ENCODE data around the gene HHIPL2.

Gene HHIPL2

DNA sequence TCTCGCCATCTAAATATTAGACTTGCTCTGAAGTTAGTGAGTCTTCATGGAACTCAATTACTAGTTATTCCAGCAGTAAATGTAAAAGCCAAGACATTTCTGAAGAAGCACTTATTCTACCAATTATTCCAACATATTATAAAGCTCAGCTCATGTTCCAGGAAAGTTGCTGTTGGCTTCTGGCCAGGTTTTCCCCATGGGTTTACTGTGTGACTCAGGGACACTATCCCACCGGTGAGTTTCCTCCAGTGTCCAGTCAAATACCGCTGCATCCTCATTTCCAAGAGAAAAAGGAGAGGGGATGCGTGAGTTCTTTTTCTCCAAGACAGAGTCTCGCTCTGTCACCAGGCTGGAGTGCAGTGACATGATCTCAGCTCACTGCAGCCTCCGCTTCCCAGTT is 9.2 kb upstream of the HHIPL2 start:
- Mint-ChIP-seq H3K4me3 (no peak overlapping the region), H3K9me3 (no peaks in the 10 kb centered on the region), H3K27me3 (no peaks in the 10 kb centered on the region), H3K36me3 (ENCODE audit: insufficient read depth) (peaks cover 26% of the 10 kb centered on the region), H3K4me1 (ENCODE audit: low read depth in 2 of 2) (no peaks in the 10 kb centered on the region), H3K27ac (peak overlapping the region; percentile 10 to 46)
- ATAC-seq (replicated peaks), result no peak
- no peak for DNase-seq

DNA sequence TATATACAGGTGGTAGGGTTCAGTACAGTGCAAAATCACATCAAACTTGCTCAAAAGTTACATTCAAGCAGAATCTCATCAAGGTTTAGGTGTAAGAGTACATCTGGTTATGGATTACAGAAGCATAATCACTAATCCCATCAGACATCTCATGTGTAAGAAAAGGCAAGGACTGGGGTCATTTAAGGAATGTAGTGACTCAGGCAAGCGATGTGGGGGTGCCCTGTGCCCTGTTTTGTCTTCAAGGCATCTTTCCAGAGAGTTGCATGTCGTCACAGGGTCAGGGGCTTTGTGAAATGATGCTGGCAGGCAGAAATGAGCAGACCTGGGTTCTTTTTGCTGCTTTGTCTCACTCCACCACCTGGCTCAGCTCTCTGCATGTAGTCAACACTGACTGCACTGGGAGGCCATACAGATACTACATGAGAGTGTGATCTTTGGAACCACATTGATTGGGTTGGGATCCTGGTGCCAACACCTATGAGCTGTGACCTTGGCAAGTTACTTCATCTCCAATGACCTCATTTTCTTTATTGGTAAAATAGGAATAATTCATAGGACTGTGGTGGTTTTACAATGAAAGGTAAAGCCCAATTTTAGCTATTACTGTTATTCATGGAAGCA is 8.2 kb upstream of the HHIPL2 start:
- Mint-ChIP-seq H3K36me3 (ENCODE audit: insufficient read depth) (peaks cover 22% of the 10 kb centered on the region), H3K4me1 (ENCODE audit: low read depth in 2 of 2) (no peaks in the 10 kb centered on the region), H3K9me3 (no peaks in the 10 kb centered on the region), H3K27me3 (no peaks in the 10 kb centered on the region), H3K4me3 (no peak overlapping the region), H3K27ac (peak overlapping the region in 1 of 2 donors; percentile 10)
- DNase-seq (no peak), ATAC-seq (replicated peaks) (no peak)

DNA sequence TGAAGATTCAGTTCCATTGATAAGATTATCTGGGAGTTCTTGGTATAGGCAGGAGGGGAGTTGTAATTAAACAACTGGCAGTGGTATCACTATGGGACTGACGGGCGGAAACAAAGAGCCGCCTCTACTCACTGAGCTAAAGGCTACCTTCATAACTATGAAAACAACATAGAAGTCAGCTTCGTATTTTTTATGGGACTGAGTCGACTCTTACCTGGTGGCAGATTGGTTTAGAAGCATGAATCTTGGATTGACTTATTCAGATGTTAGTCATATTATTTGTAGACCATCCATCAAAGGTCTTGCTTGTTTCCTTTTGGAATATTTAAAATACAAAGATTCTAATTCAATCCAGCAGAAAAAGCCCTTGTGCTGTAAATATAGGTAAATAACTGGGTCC is 6.3 kb upstream of the HHIPL2 start:
- Mint-ChIP-seq H3K4me3 (no peak overlapping the region), H3K27ac (no peak overlapping the region), H3K9me3 (no peaks in the 10 kb centered on the region), H3K27me3 (no peaks in the 10 kb centered on the region), H3K4me1 (ENCODE audit: low read depth in 2 of 2) (no peaks in the 10 kb centered on the region), H3K36me3 (ENCODE audit: insufficient read depth) (peaks cover 11% of the 10 kb centered on the region)
- no peak for ATAC-seq (replicated peaks)
- DNase-seq, result no peak

GRCh38 chr1:222552882-222553281 is 5.0 kb upstream of the HHIPL2 start:
- Mint-ChIP-seq H3K27ac (no peak overlapping the region), H3K4me1 (ENCODE audit: low read depth in 2 of 2) (no peaks in the 10 kb centered on the region), H3K36me3 (ENCODE audit: insufficient read depth) (peaks cover 9% of the 10 kb centered on the region), H3K27me3 (peaks cover 0 to 3% of the 10 kb centered on the region in 2 donors), H3K9me3 (no peaks in the 10 kb centered on the region), H3K4me3 (no peak overlapping the region)
- ATAC-seq (replicated peaks), result no peak
- no peak for DNase-seq

DNA sequence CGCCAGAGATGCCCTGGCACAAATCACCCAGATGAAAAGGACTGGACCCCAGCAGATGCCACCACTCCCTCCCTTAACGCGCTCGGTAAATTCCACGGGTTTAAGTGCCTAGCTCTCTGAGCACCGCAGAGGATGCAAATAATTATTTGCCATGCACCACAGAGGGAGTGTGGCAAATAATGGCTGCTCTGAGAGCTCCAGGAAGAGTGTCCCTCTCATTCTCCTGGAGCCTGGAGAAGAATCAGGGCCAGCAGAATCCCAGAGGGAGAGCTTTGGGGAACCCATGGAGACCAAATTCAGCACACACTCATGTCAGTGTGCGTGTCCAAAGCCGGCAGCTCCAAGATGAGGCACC is 667 bp downstream of the HHIPL2 start:
- DNase-seq (no peak), ATAC-seq (replicated peaks) (no peak)
- Mint-ChIP-seq H3K27me3 (peaks cover 25 to 56% of the 10 kb centered on the region in 2 donors), H3K4me3 (no peak overlapping the region), H3K36me3 (ENCODE audit: insufficient read depth) (no peaks in the 10 kb centered on the region), H3K9me3 (no peaks in the 10 kb centered on the region), H3K4me1 (ENCODE audit: low read depth in 2 of 2) (no peaks in the 10 kb centered on the region), H3K27ac (no peak overlapping the region)

GRCh38 chr1:222546548-222547259 is 1.2 kb downstream of the HHIPL2 start:
- Mint-ChIP-seq H3K27me3 (peaks cover 25 to 56% of the 10 kb centered on the region in 2 donors), H3K36me3 (ENCODE audit: insufficient read depth) (no peaks in the 10 kb centered on the region), H3K4me1 (ENCODE audit: low read depth in 2 of 2) (no peaks in the 10 kb centered on the region), H3K4me3 (no peak overlapping the region), H3K9me3 (no peaks in the 10 kb centered on the region), H3K27ac (no peak overlapping the region)
- ATAC-seq (replicated peaks) (no peak), DNase-seq (no peak)

- DNase-seq, result no peak
- Mint-ChIP-seq H3K27me3 (peaks cover 25 to 56% of the 10 kb centered on the region in 2 donors), H3K4me3 (no peak overlapping the region), H3K9me3 (no peaks in the 10 kb centered on the region), H3K27ac (no peak overlapping the region), H3K4me1 (ENCODE audit: low read depth in 2 of 2) (no peaks in the 10 kb centered on the region), H3K36me3 (ENCODE audit: insufficient read depth) (no peaks in the 10 kb centered on the region)
- ATAC-seq (replicated peaks), result no peak
Measured at GRCh38 chr1:222546091-222546490, 1.8 kb downstream of the HHIPL2 start.

DNA sequence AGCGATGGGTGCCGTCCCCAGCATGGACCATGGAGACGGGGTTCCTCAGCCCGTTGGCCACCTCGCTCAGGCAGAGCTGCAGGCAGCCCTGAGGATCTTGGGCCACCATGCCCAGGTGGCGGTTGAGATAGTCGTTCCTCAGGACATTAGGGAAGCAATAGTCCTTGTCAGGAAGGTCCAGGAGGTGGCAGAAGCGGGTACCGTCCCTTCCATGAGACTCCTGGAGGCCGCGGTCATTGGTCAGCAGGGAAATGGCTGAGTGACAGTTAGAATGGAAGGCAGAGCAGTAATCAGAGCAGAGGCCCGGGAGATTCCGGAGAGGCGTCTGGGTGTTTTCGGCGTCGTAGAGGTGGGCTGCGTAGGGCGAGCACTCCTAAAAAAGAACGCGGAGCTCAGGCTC is 4.1 kb downstream of the HHIPL2 start:
- no peak overlapping the region for H3K4me3 Mint-ChIP-seq
- peaks cover 25 to 56% of the 10 kb centered on the region in 2 donors for H3K27me3 Mint-ChIP-seq
- H3K36me3 Mint-ChIP-seq (ENCODE audit: insufficient read depth), result no peaks in the 10 kb centered on the region
- H3K4me1 Mint-ChIP-seq (ENCODE audit: low read depth in 2 of 2), result no peaks in the 10 kb centered on the region
- no peak overlapping the region for H3K27ac Mint-ChIP-seq
- H3K9me3 Mint-ChIP-seq, result no peaks in the 10 kb centered on the region
- DNase-seq (no peak), ATAC-seq (replicated peaks) (no peak)

GRCh38 chr1:222540598-222540995 is 7.3 kb downstream of the HHIPL2 start:
- Mint-ChIP-seq H3K27me3 (peaks cover 23 to 32% of the 10 kb centered on the region in 2 donors), H3K4me1 (ENCODE audit: low read depth in 2 of 2) (no peaks in the 10 kb centered on the region), H3K27ac (no peak overlapping the region), H3K4me3 (no peak overlapping the region), H3K9me3 (no peaks in the 10 kb centered on the region), H3K36me3 (ENCODE audit: insufficient read depth) (no peaks in the 10 kb centered on the region)
- no peak for ATAC-seq (replicated peaks)
- DNase-seq, result no peak

GRCh38 chr1:222539951-222540597 is 7.8 kb downstream of the HHIPL2 start:
- H3K4me1 Mint-ChIP-seq (ENCODE audit: low read depth in 2 of 2), result no peaks in the 10 kb centered on the region
- DNase-seq (no peak), ATAC-seq (replicated peaks) (no peak)
- peaks cover 18 to 26% of the 10 kb centered on the region in 2 donors for H3K27me3 Mint-ChIP-seq
- no peak overlapping the region for H3K27ac Mint-ChIP-seq
- H3K36me3 Mint-ChIP-seq (ENCODE audit: insufficient read depth), result no peaks in the 10 kb centered on the region
- no peak overlapping the region for H3K4me3 Mint-ChIP-seq
- H3K9me3 Mint-ChIP-seq, result no peaks in the 10 kb centered on the region

- DNase-seq (no peak), ATAC-seq (replicated peaks) (no peak)
- Mint-ChIP-seq H3K4me3 (no peak overlapping the region), H3K9me3 (no peaks in the 10 kb centered on the region), H3K27ac (no peak overlapping the region), H3K27me3 (peaks cover 11 to 16% of the 10 kb centered on the region in 2 donors), H3K36me3 (ENCODE audit: insufficient read depth) (no peaks in the 10 kb centered on the region), H3K4me1 (ENCODE audit: low read depth in 2 of 2) (no peaks in the 10 kb centered on the region)
Measured at GRCh38 chr1:222535455-222535854, 12.4 kb downstream of the HHIPL2 start.

DNA sequence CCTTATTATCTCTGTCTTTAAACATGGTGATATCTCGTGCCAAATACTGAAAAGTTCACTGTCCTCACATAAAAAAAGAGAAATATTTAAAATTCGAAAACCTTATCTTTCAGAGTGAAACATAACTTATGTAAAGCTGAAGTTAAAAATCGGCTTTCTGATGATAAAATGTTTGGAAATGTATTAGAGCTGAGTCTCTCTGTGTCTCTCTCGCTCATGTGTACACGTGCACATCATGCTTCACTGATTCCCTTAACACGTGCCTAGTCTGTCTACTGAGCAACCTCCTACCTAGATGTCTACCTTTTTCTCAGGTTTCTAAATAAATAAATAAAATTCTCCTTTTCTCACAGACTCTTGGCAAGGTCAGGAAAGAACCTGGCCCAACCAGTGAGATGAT is 17.1 kb downstream of the HHIPL2 start:
- H3K4me1 Mint-ChIP-seq (ENCODE audit: low read depth in 2 of 2), result no peaks in the 10 kb centered on the region
- no peak overlapping the region for H3K4me3 Mint-ChIP-seq
- ATAC-seq (replicated peaks), result no peak
- no peak for DNase-seq
- peaks cover 33 to 45% of the 10 kb centered on the region in 2 donors for H3K27me3 Mint-ChIP-seq
- H3K27ac Mint-ChIP-seq, result no peak overlapping the region
- H3K36me3 Mint-ChIP-seq (ENCODE audit: insufficient read depth), result no peaks in the 10 kb centered on the region
- H3K9me3 Mint-ChIP-seq, result no peaks in the 10 kb centered on the region

DNA sequence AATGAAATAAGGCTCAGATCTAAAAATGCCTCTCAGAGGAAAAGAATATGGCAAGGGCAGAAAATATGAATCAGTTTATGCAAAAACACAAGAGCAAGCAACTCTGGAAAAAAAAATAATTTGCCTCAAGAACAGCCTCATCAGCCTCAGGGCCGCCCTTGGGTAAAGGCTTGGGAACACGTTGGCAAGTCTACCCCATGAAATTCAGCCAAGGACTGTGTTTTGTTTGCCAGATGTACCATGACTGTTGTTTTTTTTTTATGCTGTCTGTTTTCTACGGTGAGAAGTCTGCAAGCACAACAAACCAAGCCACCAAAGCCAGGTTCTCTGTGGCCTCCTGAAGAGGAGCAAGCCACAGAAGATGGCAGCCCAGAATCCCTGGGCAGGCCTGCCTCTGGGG is 18.0 kb downstream of the HHIPL2 start:
- no peaks in the 10 kb centered on the region for H3K4me1 Mint-ChIP-seq (ENCODE audit: low read depth in 2 of 2)
- H3K9me3 Mint-ChIP-seq, result no peaks in the 10 kb centered on the region
- no peak for ATAC-seq (replicated peaks)
- H3K36me3 Mint-ChIP-seq (ENCODE audit: insufficient read depth), result no peaks in the 10 kb centered on the region
- H3K27ac Mint-ChIP-seq, result peak overlapping the region in 1 of 2 donors; percentile 3
- no peak overlapping the region for H3K4me3 Mint-ChIP-seq
- peaks cover 40 to 54% of the 10 kb centered on the region in 2 donors for H3K27me3 Mint-ChIP-seq
- no peak for DNase-seq

- Mint-ChIP-seq H3K9me3 (no peaks in the 10 kb centered on the region), H3K4me3 (no peak overlapping the region), H3K4me1 (ENCODE audit: low read depth in 2 of 2) (no peaks in the 10 kb centered on the region), H3K27me3 (peaks cover 47 to 61% of the 10 kb centered on the region in 2 donors), H3K36me3 (ENCODE audit: insufficient read depth) (no peaks in the 10 kb centered on the region), H3K27ac (no peak overlapping the region)
- DNase-seq (no peak), ATAC-seq (replicated peaks) (no peak)
Measured at GRCh38 chr1:222529181-222529580, 18.7 kb downstream of the HHIPL2 start.
